GM23248 (cell line): ENCODE results near the gene CHST11. TPM values are rescaled to one million over a fixed set of nuclear protein-coding genes. Genes with fewer than 3 reads are reported as not detected.

Experiments used
- DNase-seq: peaks from one replicate; pipeline ENCODE4 v3.0.0-alpha.2; 2015
- H2AFZ ChIP-seq: fragments of 200-600 bp; sonication (generic); 2 replicates; pipeline ENCODE4 v1.6.1; 2016; ENCODE audit warnings: antibody characterized with exemption
- H3F3A ChIP-seq: fragments of 200-600 bp; sonication (generic); 2 replicates; pipeline ENCODE4 v1.6.1; 2016; ENCODE audit warnings: mild to moderate bottlenecking, antibody characterized with exemption, mixed run types; ENCODE audit not compliant: insufficient read depth
- H3K27ac ChIP-seq: fragments of 200-600 bp; sonication (generic); 2 replicates; pipeline ENCODE4 v1.5.1; 2016; ENCODE audit warnings: mild to moderate bottlenecking
- H3K27me3 ChIP-seq: fragments of 200-600 bp; sonication (generic); replicated peaks from 2 replicates; pipeline ENCODE4 v1.6.1; 2016; ENCODE audit warnings: mild to moderate bottlenecking; ENCODE audit not compliant: insufficient read depth
- H3K36me3 ChIP-seq: fragments of 200-600 bp; sonication (generic); 2 replicates; pipeline ENCODE4 v1.6.1; 2016; ENCODE audit warnings: low read depth, mild to moderate bottlenecking
- H3K4me1 ChIP-seq: fragments of 200-600 bp; sonication (generic); 2 replicates; pipeline ENCODE4 v1.6.1; 2016; ENCODE audit warnings: mild to moderate bottlenecking; ENCODE audit not compliant: insufficient read depth
- H3K4me2 ChIP-seq: fragments of 200-600 bp; sonication (generic); one replicate; pipeline ENCODE4 v1.6.1; 2016; ENCODE audit warnings: mild to moderate bottlenecking; ENCODE audit not compliant: unreplicated experiment
- H3K4me3 ChIP-seq: fragments of 200-600 bp; sonication (generic); 2 replicates; pipeline ENCODE4 v1.5.1; 2016; ENCODE audit warnings: mild to moderate bottlenecking
- H3K79me2 ChIP-seq: fragments of 200-600 bp; sonication (generic); 2 replicates; pipeline ENCODE4 v1.6.1; 2016; ENCODE audit warnings: mild to moderate bottlenecking; ENCODE audit not compliant: insufficient read depth
- H3K9ac ChIP-seq: fragments of 200-600 bp; sonication (generic); 2 replicates; pipeline ENCODE4 v1.6.1; 2016; ENCODE audit warnings: mild to moderate bottlenecking
- H3K9me2 ChIP-seq: fragments of 200-600 bp; sonication (generic); 2 replicates; pipeline ENCODE4 v1.6.1; 2016; ENCODE audit warnings: mixed run types, mild to moderate bottlenecking, moderate library complexity; ENCODE audit not compliant: insufficient read depth
- H3K9me3 ChIP-seq: fragments of 200-600 bp; sonication (generic); one replicate; pipeline ENCODE4 v1.6.1; 2017; ENCODE audit warnings: low read depth
- H4K20me1 ChIP-seq: fragments of 200-600 bp; sonication (generic); 2 replicates; pipeline ENCODE4 v1.6.0; 2016; ENCODE audit not compliant: insufficient read depth
- EZH2 ChIP-seq: fragments of 200-600 bp; sonication (generic); IDR thresholded peaks from 2 replicates; pipeline ENCODE4 v1.6.1; 2018; ENCODE audit warnings: antibody characterized with exemption, mild to moderate bottlenecking; ENCODE audit not compliant: insufficient read depth, poor library complexity, severe bottlenecking
- EZH2phosphoT487 ChIP-seq: fragments of 200-600 bp; sonication (generic); IDR thresholded peaks from 2 replicates; pipeline ENCODE4 v1.6.1; 2018; ENCODE audit warnings: antibody characterized with exemption, moderate library complexity, mild to moderate bottlenecking, low read depth; ENCODE audit not compliant: insufficient read depth
- WGBS, 2 experiments: methylation state at CpG; one replicate each; pipeline ENCODE4 v1.1.6; 2015 to 2017; ENCODE audit warnings: low lambda C conversion rate in 2 of 2, low coverage in 1 of 2; ENCODE audit errors: missing lambda C conversion rate in 2 of 2; 5-methylcytosine and 5-hydroxymethylcytosine counted together
- in situ Hi-C: fragments of 300-500 bp; cut with MboI; formaldehyde crosslinking; loops from 2 replicates; pipeline ENCODE4 v1.15.0; 2020
- polyA plus RNA-seq: library from polyadenylated mRNA; unstranded; fragments of >200 nt; fragmentation: Nextera tagmentation; extraction: Ambion mirVana; gene quantifications from 2 replicates; pipeline ENCODE4 v1.2.1, GENCODE V29; 2016
- total RNA-seq: library from RNA; depleted of rRNA; stranded (reverse); fragments of >200 nt; shearing (Covaris generic); gene quantifications from 2 replicates; pipeline ENCODE4 v1.2.3, GENCODE V29; 2014

CHST11 gene
- total and polyA plus RNA-seq, 2 experiments from 2014 or later = 3.7 to 5.4 TPM

DNA sequence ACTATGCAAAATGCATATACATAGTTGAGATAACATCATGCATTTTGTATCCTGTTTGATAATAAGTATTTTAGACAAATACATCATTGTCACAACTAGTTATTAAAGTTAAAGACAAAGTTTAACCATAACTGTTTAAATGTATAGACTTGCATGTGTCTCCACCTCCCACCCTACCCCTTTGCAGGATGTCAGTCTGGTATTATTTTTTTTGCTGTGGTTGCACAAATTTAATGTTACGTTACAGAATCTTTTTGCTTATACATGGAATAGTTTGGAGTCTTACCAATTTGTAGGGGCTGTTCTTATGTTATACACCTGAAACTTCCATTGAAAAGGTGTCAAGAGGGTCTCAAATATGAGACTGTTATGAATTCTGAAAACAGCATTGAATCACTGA, 5.6 kb downstream of the CHST11 start:
- H3K4me2 ChIP-seq = no peak overlapping the region
- peaks cover 9% of the 10 kb centered on the region; the same call in 1 of the 2 replicates for H3F3A ChIP-seq
- no peak overlapping the region for H2AFZ ChIP-seq
- no peaks in the 10 kb centered on the region for H4K20me1 ChIP-seq
- no peak overlapping the region for H3K9ac ChIP-seq
- H3K4me3 ChIP-seq = no peak overlapping the region
- no peaks in the 10 kb centered on the region for H3K9me2 ChIP-seq
- H3K27ac ChIP-seq = no peak overlapping the region
- in situ Hi-C loops = no loop called here
- H3K36me3 ChIP-seq = no peaks in the 10 kb centered on the region
- TF ChIP-seq EZH2 (no peak), EZH2phosphoT487 (no peak)
- H3K4me1 ChIP-seq = peaks cover 18% of the 10 kb centered on the region
- H3K27me3 ChIP-seq = no peaks in the 10 kb centered on the region
- DNase-seq = no peak
- H3K79me2 ChIP-seq = peaks cover 86% of the 10 kb centered on the region
- WGBS, 2 experiments = 100% methylated on average over 1 of the region's 1 CpG
- H3K9me3 ChIP-seq = no peaks in the 10 kb centered on the region

- DNase-seq = no peak
- Histone ChIP-seq H3K4me1 (peaks cover 18% of the 10 kb centered on the region), H3K4me3 (no peak overlapping the region), H3K9me3 (no peaks in the 10 kb centered on the region), H3K27me3 (no peaks in the 10 kb centered on the region), H3K79me2 (peaks cover 86% of the 10 kb centered on the region), H3K27ac (no peak overlapping the region), H3F3A (peaks cover 9% of the 10 kb centered on the region; the same call in 1 of the 2 replicates), H3K9ac (no peak overlapping the region), H2AFZ (0 out of 2 replicates have a peak overlapping the region, but pooled peaks have one; percentile 38), H3K36me3 (no peaks in the 10 kb centered on the region), H3K9me2 (no peaks in the 10 kb centered on the region), H3K4me2 (no peak overlapping the region), H4K20me1 (no peaks in the 10 kb centered on the region)
- in situ Hi-C loops = no loop called here
- WGBS, 2 experiments = 96 to 100% methylated on average over 1 of the region's 1 CpG
- TF ChIP-seq EZH2phosphoT487 (no peak), EZH2 (no peak)
These were observed 6.2 kb downstream of the CHST11 start for GRCh38 chr12:104462931-104463339.

DNA sequence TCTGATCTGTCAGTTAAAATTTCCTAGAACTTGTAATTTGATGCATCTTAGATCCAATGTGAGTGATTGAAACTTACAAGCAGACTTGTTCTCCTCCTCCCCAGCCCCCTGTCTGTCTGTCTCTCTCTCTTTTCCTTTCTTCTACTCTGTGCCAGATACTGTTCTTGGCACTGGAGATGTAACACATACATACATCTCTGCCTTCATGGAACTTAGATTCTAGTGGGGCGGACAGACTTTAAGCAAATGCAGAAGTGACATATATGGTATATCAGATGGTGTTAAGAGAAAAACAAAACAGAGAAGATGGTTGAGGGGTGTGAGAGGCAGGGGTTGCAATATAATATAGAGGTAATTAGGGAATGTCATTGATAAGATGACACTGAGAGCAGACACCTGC, 6.6 kb downstream of the CHST11 start:
- H3K4me3 ChIP-seq = no peak overlapping the region
- H2AFZ ChIP-seq = 0 out of 2 replicates have a peak overlapping the region, but pooled peaks have one; percentile 38
- no peaks in the 10 kb centered on the region for H3K36me3 ChIP-seq
- H3K9me3 ChIP-seq = no peaks in the 10 kb centered on the region
- H3K4me1 ChIP-seq = peaks cover 18% of the 10 kb centered on the region
- WGBS, 2 experiments = 97 to 100% methylated on average over 1 of the region's 1 CpG
- TF ChIP-seq EZH2 (no peak), EZH2phosphoT487 (no peak)
- no peak overlapping the region for H3K4me2 ChIP-seq
- H3K9ac ChIP-seq = no peak overlapping the region
- H3K9me2 ChIP-seq = no peaks in the 10 kb centered on the region
- peaks cover 9% of the 10 kb centered on the region; the same call in 1 of the 2 replicates for H3F3A ChIP-seq
- H3K27ac ChIP-seq = no peak overlapping the region
- H4K20me1 ChIP-seq = no peaks in the 10 kb centered on the region
- peaks cover 85% of the 10 kb centered on the region for H3K79me2 ChIP-seq
- no peak for DNase-seq
- in situ Hi-C loops = no loop called here
- H3K27me3 ChIP-seq = no peaks in the 10 kb centered on the region

DNA sequence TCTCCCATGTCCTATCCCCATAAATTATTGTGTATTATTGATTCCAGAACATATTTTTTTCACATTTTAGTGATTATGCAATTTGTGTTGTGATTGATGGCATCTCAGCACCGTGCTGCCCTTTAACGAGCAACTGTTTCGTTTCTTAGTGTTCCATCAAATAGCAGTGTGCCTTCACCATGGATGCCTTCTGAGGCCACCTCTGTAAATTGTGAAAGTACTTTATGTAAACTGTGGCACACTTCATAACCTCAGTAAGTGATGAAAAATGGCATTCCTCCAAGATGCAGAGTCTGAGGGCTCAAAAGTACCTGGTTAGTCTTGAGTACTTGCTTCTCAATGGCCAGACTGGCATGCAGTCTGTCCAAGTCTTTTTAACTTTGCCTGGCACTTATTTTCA, 8.2 kb downstream of the CHST11 start:
- TF ChIP-seq EZH2 = no peak
- TF ChIP-seq EZH2phosphoT487 = no peak
- in situ Hi-C loops = no loop called here
- 28 to 39% methylated on average over 3 of the region's 3 CpGs for WGBS, 2 experiments

More for the DNA sequence above, 8.2 kb downstream of the CHST11 start:
- DNase-seq = no peak
- Histone ChIP-seq H3K9me3 (no peaks in the 10 kb centered on the region), H3K27ac (no peak overlapping the region), H3K79me2 (peaks cover 74% of the 10 kb centered on the region), H3F3A (no peaks in the 10 kb centered on the region), H3K9me2 (no peaks in the 10 kb centered on the region), H3K4me3 (no peak overlapping the region), H3K36me3 (no peaks in the 10 kb centered on the region), H2AFZ (no peak overlapping the region), H3K4me1 (peaks cover 6% of the 10 kb centered on the region; the same call in 1 of the 2 replicates), H3K9ac (no peak overlapping the region), H3K27me3 (no peaks in the 10 kb centered on the region), H4K20me1 (no peaks in the 10 kb centered on the region), H3K4me2 (no peak overlapping the region)
